H9 (cell line): ENCODE results near the gene ITPR2. TPM values are rescaled to one million over a fixed set of nuclear protein-coding genes. Genes with fewer than 3 reads are reported as not detected.

Source experiments
- DNase-seq: peaks from one replicate; pipeline ENCODE4 v3.0.0-alpha.2; 2017
- H2AFZ ChIP-seq: one replicate; pipeline ENCODE4 v1.6.1; 2013; ENCODE audit warnings: mild to moderate bottlenecking, low read length, control low read depth, moderate library complexity
- H2AK5ac ChIP-seq: 2 replicates; pipeline ENCODE4 v1.6.1; 2013; ENCODE audit warnings: low read length, control low read depth, mixed read lengths; ENCODE audit not compliant: insufficient read length
- H2BK120ac ChIP-seq: one replicate; pipeline ENCODE4 v1.6.1; 2013; ENCODE audit warnings: low read depth, mild to moderate bottlenecking, low read length, control low read depth, inconsistent platforms; ENCODE audit not compliant: poor library complexity, severe bottlenecking
- H2BK12ac ChIP-seq: 2 replicates; pipeline ENCODE4 v1.6.1; 2013; ENCODE audit warnings: low read length, control low read depth, mixed read lengths, low read depth; ENCODE audit not compliant: insufficient read length
- H2BK15ac ChIP-seq: 2 replicates; pipeline ENCODE4 v1.6.1; 2013; ENCODE audit warnings: low read depth, low read length, control low read depth
- H2BK20ac ChIP-seq: one replicate; pipeline ENCODE4 v1.6.1; 2013; ENCODE audit warnings: low read depth, mild to moderate bottlenecking, low read length, control low read depth, inconsistent platforms; ENCODE audit not compliant: poor library complexity, severe bottlenecking
- H2BK5ac ChIP-seq: 2 replicates; pipeline ENCODE4 v1.6.1; 2013; ENCODE audit warnings: low read length, control low read depth, mixed read lengths; ENCODE audit not compliant: insufficient read length
- H3K14ac ChIP-seq: 2 replicates; pipeline ENCODE4 v1.6.1; 2013; ENCODE audit warnings: low read length, control low read depth; ENCODE audit not compliant: insufficient read depth
- H3K18ac ChIP-seq: 2 replicates; pipeline ENCODE4 v1.6.1; 2013; ENCODE audit warnings: low read depth, mild to moderate bottlenecking, mixed read lengths, low read length, control low read depth; ENCODE audit not compliant: insufficient read length
- H3K23ac ChIP-seq: 2 replicates; pipeline ENCODE4 v1.6.1; 2013; ENCODE audit warnings: low read length, control low read depth, mixed read lengths, low read depth; ENCODE audit not compliant: insufficient read length
- H3K23me2 ChIP-seq: 2 replicates; pipeline ENCODE4 v1.6.1; 2013; ENCODE audit warnings: low read depth, mild to moderate bottlenecking, mixed read lengths, low read length, control low read depth; ENCODE audit not compliant: insufficient read length, poor library complexity, severe bottlenecking
- H3K27ac ChIP-seq: 2 replicates; pipeline ENCODE4 v1.5.1; 2013; ENCODE audit warnings: low read length, control low read depth, mixed read lengths, low read depth; ENCODE audit not compliant: insufficient read length
- H3K27me3 ChIP-seq: 2 replicates; pipeline ENCODE4 v1.6.1; 2013; ENCODE audit warnings: low read length, control low read depth, inconsistent platforms; ENCODE audit not compliant: insufficient read depth
- H3K4ac ChIP-seq: 2 replicates; pipeline ENCODE4 v1.6.1; 2013; ENCODE audit warnings: low read depth, mild to moderate bottlenecking, control low read depth, inconsistent platforms, low read length, moderate library complexity
- H3K4me1 ChIP-seq: 2 replicates; pipeline ENCODE4 v1.6.1; 2013; ENCODE audit warnings: low read length, control low read depth, inconsistent platforms; ENCODE audit not compliant: insufficient read depth
- H3K4me2 ChIP-seq: 2 replicates; pipeline ENCODE4 v1.6.1; 2013; ENCODE audit warnings: low read length, control low read depth, mixed read lengths; ENCODE audit not compliant: insufficient read length, insufficient read depth
- H3K56ac ChIP-seq: 2 replicates; pipeline ENCODE4 v1.6.1; 2013; ENCODE audit warnings: low read depth, mild to moderate bottlenecking, mixed read lengths, low read length, control low read depth; ENCODE audit not compliant: insufficient read length
- H3K79me1 ChIP-seq: 2 replicates; pipeline ENCODE4 v1.6.1; 2013; ENCODE audit warnings: low read depth, mild to moderate bottlenecking, moderate library complexity, low read length, control low read depth, inconsistent platforms; ENCODE audit not compliant: insufficient read depth, poor library complexity, severe bottlenecking
- H3K79me2 ChIP-seq: 2 replicates; pipeline ENCODE4 v1.6.1; 2013; ENCODE audit warnings: low read length, control low read depth, inconsistent platforms; ENCODE audit not compliant: insufficient read depth
- H3K9ac ChIP-seq: 2 replicates; pipeline ENCODE4 v1.6.1; 2013; ENCODE audit warnings: low read length, control low read depth, mixed read lengths; ENCODE audit not compliant: insufficient read length; ENCODE audit errors: extremely low read depth
- H3K9me3 ChIP-seq: one replicate; pipeline ENCODE4 v1.6.1; 2013; ENCODE audit warnings: low read depth, low read length, inconsistent platforms; ENCODE audit not compliant: control insufficient read depth
- H3T11ph ChIP-seq: one replicate; pipeline ENCODE4 v1.6.1; 2013; ENCODE audit warnings: mild to moderate bottlenecking, low read length, control low read depth, inconsistent platforms
- H4K20me1 ChIP-seq: one replicate; pipeline ENCODE4 v1.6.1; 2013; ENCODE audit not compliant: control insufficient read depth, insufficient read length, insufficient read depth
- H4K5ac ChIP-seq: 2 replicates; pipeline ENCODE4 v1.6.1; 2013; ENCODE audit warnings: low read depth, mild to moderate bottlenecking, mixed read lengths, low read length, control low read depth; ENCODE audit not compliant: insufficient read length
- H4K8ac ChIP-seq: replicated peaks from 2 replicates; pipeline ENCODE4 v1.6.1; 2013; ENCODE audit warnings: low read length, control low read depth, mixed read lengths, low read depth; ENCODE audit not compliant: insufficient read length
- H4K91ac ChIP-seq: 2 replicates; pipeline ENCODE4 v1.6.1; 2013; ENCODE audit warnings: low read depth, mild to moderate bottlenecking, moderate library complexity, mixed read lengths, low read length, control low read depth; ENCODE audit not compliant: insufficient read length
- H3K27ac Mint-ChIP-seq, 3 experiments: 2 replicates in 2 of 3; 3 replicates in 1 of 3; pipeline ENCODE4 v1.8.0; 2020 to 2021; ENCODE audit warnings: mixed read lengths in 3 of 3, mild to moderate bottlenecking in 1 of 3, moderate library complexity in 1 of 3
- H3K27me3 Mint-ChIP-seq: 2 replicates; pipeline ENCODE4 v1.8.0; 2021; ENCODE audit warnings: low read depth, mild to moderate bottlenecking, moderate library complexity, mixed read lengths
- H3K36me3 Mint-ChIP-seq, 3 experiments: 2 replicates in 2 of 3; 3 replicates in 1 of 3; pipeline ENCODE4 v1.8.0; 2020 to 2021; ENCODE audit warnings: low read depth in 3 of 3, mixed read lengths in 3 of 3; ENCODE audit not compliant: insufficient read depth in 1 of 3
- H3K4me1 Mint-ChIP-seq, 2 experiments: 2 replicates each; pipeline ENCODE4 v1.8.0; 2020; ENCODE audit warnings: mixed read lengths in 2 of 2
- H3K4me3 Mint-ChIP-seq, 2 experiments: 2 replicates in 1 of 2; 3 replicates in 1 of 2; pipeline ENCODE4 v1.8.0; 2020 to 2021; ENCODE audit warnings: mild to moderate bottlenecking in 2 of 2, mixed read lengths in 2 of 2, moderate library complexity in 1 of 2
- H3K9me3 Mint-ChIP-seq, 2 experiments: 2 replicates in 1 of 2; 3 replicates in 1 of 2; pipeline ENCODE4 v1.8.0; 2020; ENCODE audit warnings: mild to moderate bottlenecking in 2 of 2, mixed read lengths in 2 of 2, moderate library complexity in 1 of 2
- CTCF ChIP-seq: fragments of 200-600 bp; sonication (generic); conservative IDR thresholded peaks from 3 replicates; pipeline ENCODE4 v1.8.0; 2021; ENCODE audit warnings: antibody characterized with exemption, mild to moderate bottlenecking
- WGBS: extraction: QIAGEN DNeasy Blood & Tissue Kit; methylation state at CpG from one replicate; pipeline ENCODE4 v1.1.7; 2013; ENCODE audit warnings: missing lambda C conversion rate, low lambda C conversion rate, mixed read lengths; ENCODE audit not compliant: insufficient read length; ENCODE audit errors: extremely low coverage; 5-methylcytosine and 5-hydroxymethylcytosine counted together
- total RNA-seq: library from RNA; stranded (reverse); gene quantifications from 2 replicates; pipeline ENCODE4 v1.2.1, GENCODE V29; 2021

ITPR2 gene
- total RNA-seq, 1 experiment from 2014 or later, result 14.8 TPM

GRCh38 chr12:26527682-26528081, 305.3 kb downstream of the ITPR2 start:
- Histone ChIP-seq H4K5ac (no peak overlapping the region), H2BK120ac (no peak overlapping the region), H3K23me2 (no peaks in the 10 kb centered on the region), H2AK5ac (no peak overlapping the region), H4K8ac (no peak overlapping the region), H2AFZ (no peak overlapping the region), H4K20me1 (no peaks in the 10 kb centered on the region), H3K79me2 (no peaks in the 10 kb centered on the region), H3K79me1 (peaks cover 2% of the 10 kb centered on the region), H3K9me3 (peaks cover 4% of the 10 kb centered on the region), H3K27ac (no peak overlapping the region), H2BK20ac (no peak overlapping the region), H2BK12ac (no peak overlapping the region), H3K4me2 (no peak overlapping the region), H3T11ph (no peak overlapping the region), H3K56ac (no peak overlapping the region), H3K4ac (no peak overlapping the region), H3K18ac (no peak overlapping the region), H3K23ac (no peak overlapping the region), H3K4me1 (no peaks in the 10 kb centered on the region), H4K91ac (no peak overlapping the region), H2BK5ac (no peak overlapping the region), H3K9ac (no peak overlapping the region), H3K27me3 (no peaks in the 10 kb centered on the region), H3K14ac (no peak overlapping the region), H2BK15ac (no peak overlapping the region)
- H3K9me3 Mint-ChIP-seq, result peaks cover 13 to 14% of the 10 kb centered on the region in 2 experiments
- no CpG with 5 or more reads among the region's 4 CpGs for WGBS
- H3K4me3 Mint-ChIP-seq, result no peak overlapping the region
- TF ChIP-seq CTCF, result no peak
- no peaks in the 10 kb centered on the region for H3K4me1 Mint-ChIP-seq
- no peaks in the 10 kb centered on the region for H3K27me3 Mint-ChIP-seq
- no peak overlapping the region for H3K27ac Mint-ChIP-seq
- no peak for DNase-seq
- H3K36me3 Mint-ChIP-seq, result peaks cover 17 to 19% (median 18%) of the 10 kb centered on the region in 3 experiments
